ENCODE data around the gene CFAP100.

The CFAP100 gene

GRCh38 chr3:126482503-126483255 lies 88.0 kb downstream of the CFAP100 start:
- Histone ChIP-seq H3K27ac (no peak overlapping the region), H3K36me3 (replicated peaks) (no peaks in the 10 kb centered on the region), H3K4me3 (ENCODE audit: low read depth, low read length) (no peak overlapping the region), H3K27me3 (replicated peaks) (no peaks in the 10 kb centered on the region)
- no peak for DNase-seq
- TF ChIP-seq CTCF (IDR thresholded peaks at IDR 0.05; ENCODE audit: low read depth, low read length, missing control alignments) = no peak
- in situ Hi-C loops (cut with HindIII; ENCODE audit: low pct_ligation_motif_present, low sequenced_read_pairs) = no loop called here

GRCh38 chr3:126483321-126483761 lies 88.6 kb downstream of the CFAP100 start:
- Histone ChIP-seq H3K27ac (no peak overlapping the region), H3K36me3 (replicated peaks) (no peaks in the 10 kb centered on the region), H3K27me3 (replicated peaks) (no peaks in the 10 kb centered on the region), H3K4me3 (ENCODE audit: low read depth, low read length) (no peak overlapping the region)
- in situ Hi-C loops (cut with HindIII; ENCODE audit: low pct_ligation_motif_present, low sequenced_read_pairs) = no loop called here
- no peak for TF ChIP-seq CTCF (IDR thresholded peaks at IDR 0.05; ENCODE audit: low read depth, low read length, missing control alignments)
- DNase-seq = no peak

- no peak for TF ChIP-seq CTCF (IDR thresholded peaks at IDR 0.05; ENCODE audit: low read depth, low read length, missing control alignments)
- DNase-seq = no peak
- Histone ChIP-seq H3K36me3 (replicated peaks) (no peaks in the 10 kb centered on the region), H3K27me3 (replicated peaks) (no peaks in the 10 kb centered on the region), H3K4me3 (ENCODE audit: low read depth, low read length) (no peak overlapping the region), H3K27ac (no peak overlapping the region)
- in situ Hi-C loops (cut with HindIII; ENCODE audit: low pct_ligation_motif_present, low sequenced_read_pairs) = no loop called here
These were observed 89.4 kb downstream of the CFAP100 start for GRCh38 chr3:126484148-126484547.

GRCh38 chr3:126484662-126485061 lies 90.0 kb downstream of the CFAP100 start:
- no peak for DNase-seq
- no peak overlapping the region for H3K27ac ChIP-seq
- TF ChIP-seq CTCF (IDR thresholded peaks at IDR 0.05; ENCODE audit: low read depth, low read length, missing control alignments) = no peak
- H3K4me3 ChIP-seq (ENCODE audit: low read depth, low read length) = no peak overlapping the region
- no peaks in the 10 kb centered on the region for H3K36me3 ChIP-seq (replicated peaks)
- in situ Hi-C loops (cut with HindIII; ENCODE audit: low pct_ligation_motif_present, low sequenced_read_pairs) = no loop called here
- no peaks in the 10 kb centered on the region for H3K27me3 ChIP-seq (replicated peaks)

DNA sequence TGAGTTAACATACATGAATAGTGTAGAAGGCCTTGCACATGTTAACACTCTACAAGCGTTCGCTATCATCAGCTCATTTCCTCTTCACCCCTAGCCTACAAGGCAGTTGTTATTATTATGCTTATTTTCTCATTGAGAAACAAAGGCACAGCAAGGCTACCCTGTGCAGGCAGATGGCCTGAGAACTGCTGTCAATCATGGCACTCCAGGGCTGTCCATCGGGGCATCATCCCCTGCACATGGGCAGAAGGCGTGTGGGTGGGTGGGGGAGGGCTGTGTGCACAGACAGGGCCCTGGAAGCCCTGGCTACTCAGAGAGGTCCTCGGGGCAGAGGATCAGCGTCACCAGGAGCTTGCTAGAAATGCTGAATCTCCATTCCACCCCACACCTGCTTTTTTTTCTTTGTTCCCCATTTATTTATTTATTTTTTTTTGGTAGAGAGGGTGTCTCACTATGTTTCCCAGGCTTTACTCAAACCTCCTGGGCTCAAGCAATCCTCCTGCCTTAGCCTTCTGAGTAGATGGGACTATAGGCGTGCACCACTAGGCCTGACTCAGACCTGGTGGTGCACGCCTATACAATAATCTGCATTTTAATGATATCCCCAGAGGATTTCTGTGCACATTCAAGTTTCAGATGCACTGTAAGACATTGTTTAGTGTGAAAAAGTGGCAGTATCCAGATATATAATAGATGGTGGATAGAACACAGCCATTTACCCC lies 90.6 kb downstream of the CFAP100 start:
- in situ Hi-C loops (cut with HindIII; ENCODE audit: low pct_ligation_motif_present, low sequenced_read_pairs) = no loop called here
- Histone ChIP-seq H3K4me3 (ENCODE audit: low read depth, low read length) (no peak overlapping the region), H3K27me3 (replicated peaks) (peaks cover 2% of the 10 kb centered on the region), H3K36me3 (replicated peaks) (no peaks in the 10 kb centered on the region), H3K27ac (no peak overlapping the region)
- DNase-seq = no peak
- TF ChIP-seq CTCF (IDR thresholded peaks at IDR 0.05; ENCODE audit: low read depth, low read length, missing control alignments) = no peak

Measured in brain microvascular endothelial cell (primary cell).